NCI-H1048 (cell line): ENCODE measurements around the gene HEATR3.
A peak's percentile ranks its signal among the peaks of the same experiment; 100 is the strongest.

Experiments
- DNase-seq: peaks from one replicate; lab custom pipeline; 2025; lab: John Stamatoyannopoulos, UW

Gene HEATR3

DNA sequence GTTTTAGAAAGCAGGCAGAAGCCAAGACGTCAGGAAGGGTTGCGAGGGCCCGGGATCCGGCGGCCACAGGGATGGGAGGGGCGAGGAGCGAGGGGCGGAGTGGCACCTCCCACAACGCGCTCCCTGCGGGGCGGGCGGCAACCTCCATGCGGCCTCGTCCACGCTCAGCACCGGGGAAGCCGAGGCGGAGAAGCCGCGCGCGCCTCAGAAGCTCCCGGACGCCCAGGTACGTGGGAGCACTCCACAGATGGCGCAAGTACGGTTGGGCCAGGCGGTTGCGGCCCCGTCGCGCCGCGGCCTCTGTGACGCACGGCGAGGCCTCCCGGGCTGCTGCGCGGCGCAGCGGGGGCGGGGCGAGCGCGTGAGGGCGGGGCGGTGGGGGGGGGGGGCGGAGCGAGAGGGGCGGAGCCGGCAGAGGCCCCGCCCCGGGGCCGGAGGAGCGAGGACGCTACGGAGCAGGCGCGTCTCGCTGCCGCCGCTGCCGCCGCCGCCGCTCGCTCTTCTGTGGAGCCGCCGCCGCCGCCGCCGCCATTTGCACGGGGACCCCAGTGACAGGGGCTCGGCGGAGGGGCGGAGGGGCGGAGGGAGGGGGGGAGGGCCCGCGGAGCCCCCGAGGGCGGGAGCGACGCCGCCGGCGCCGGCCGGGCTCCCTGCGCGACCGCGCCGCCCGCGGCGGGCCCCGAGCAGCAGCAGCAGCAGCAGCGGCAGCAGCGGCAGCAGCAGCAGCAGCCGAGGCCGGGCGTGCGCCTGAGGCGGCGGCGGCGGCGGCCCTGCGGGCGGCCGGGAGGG lies 87.2 kb downstream of the HEATR3 start, which contains the start of gene TENT4B:
TENT4B (plus strand) TSS at position 500 of the 789 bp plus-strand sequence. CDS start 316 bp downstream, outside the sequence.
- peak; percentile 62 for DNase-seq

DNA sequence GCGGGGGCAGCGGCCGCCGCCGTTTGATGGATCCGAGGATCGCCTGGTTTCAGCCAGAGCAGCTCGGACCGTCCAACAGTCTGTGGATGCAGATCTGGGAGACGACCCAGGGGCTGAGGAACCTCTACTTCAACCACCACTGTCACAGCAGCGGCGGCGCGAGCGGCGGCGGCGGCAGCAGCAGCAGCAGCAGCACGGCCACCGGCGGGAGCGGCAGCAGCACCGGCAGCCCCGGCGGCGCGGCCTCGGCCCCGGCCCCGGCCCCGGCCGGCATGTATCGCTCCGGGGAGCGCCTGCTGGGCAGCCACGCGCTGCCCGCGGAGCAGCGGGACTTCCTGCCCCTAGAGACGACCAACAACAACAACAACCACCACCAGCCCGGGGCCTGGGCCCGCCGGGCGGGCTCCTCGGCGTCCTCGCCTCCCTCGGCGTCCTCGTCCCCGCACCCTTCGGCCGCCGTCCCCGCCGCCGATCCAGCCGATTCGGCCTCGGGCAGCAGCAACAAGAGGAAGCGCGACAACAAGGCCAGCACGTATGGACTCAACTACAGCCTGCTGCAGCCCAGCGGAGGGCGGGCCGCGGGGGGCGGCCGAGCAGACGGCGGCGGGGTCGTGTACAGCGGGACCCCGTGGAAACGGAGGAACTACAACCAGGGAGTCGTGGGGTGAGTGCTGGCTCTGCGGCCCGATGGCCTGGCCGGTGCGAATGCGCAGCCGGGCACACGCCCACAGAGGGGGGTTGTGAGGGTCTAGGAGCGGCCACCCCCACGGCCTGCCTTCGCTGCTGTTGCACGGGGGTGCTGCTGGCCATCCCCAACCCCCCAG lies 88.0 kb downstream of the HEATR3 start:
- no peak for DNase-seq

DNA sequence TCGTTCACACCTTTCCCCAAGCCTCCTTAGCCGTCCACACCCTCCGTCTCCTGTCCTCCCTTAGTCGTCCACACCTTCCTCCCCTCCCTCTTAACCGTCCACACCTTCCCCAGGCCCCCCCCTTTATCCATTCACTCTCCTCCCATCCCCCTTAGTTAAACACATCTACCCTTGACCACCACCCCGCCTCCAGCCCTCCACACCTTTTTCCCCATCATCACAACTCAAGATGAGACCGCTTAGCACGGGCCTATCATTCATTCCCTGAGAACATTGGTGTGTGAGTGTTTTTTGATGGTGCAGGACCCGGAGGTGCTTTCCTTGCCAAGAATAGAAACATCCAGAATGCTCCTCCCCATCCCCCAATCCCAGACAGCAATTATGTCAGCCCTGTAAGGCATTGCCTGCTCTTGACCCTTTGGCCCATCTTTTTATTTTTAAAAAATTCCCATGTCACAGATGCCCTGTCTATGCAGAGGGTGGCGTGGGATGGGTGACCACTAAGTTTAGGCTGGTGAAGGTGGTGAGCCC lies 88.7 kb downstream of the HEATR3 start:
- no peak for DNase-seq

DNA sequence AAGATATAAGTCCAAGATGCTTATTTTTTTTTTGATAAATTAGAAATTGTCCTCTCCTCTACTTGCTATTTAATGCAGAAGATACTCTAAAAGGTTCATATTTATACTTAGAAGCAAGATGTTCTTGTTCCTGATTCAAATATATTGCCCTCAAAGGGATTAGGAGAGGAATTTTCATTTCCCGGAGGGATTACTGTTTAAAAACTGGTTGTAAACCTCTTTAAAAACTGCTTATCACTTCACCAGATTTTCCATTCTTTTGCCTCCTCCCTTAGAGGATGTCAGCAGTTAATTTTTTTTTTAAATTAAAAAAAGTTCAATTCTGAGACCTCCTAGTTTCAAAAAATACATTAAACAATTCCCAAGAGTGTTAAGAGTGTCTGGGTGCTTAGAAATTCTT lies 90.2 kb downstream of the HEATR3 start:
- no peak for DNase-seq
